ENCODE data around the gene CCDC13.

- TF ChIP-seq CTCF (IDR thresholded peaks at IDR 0.05; ENCODE audit: insufficient read depth, low read length) = no peak
- TF ChIP-seq, protein P1, sequence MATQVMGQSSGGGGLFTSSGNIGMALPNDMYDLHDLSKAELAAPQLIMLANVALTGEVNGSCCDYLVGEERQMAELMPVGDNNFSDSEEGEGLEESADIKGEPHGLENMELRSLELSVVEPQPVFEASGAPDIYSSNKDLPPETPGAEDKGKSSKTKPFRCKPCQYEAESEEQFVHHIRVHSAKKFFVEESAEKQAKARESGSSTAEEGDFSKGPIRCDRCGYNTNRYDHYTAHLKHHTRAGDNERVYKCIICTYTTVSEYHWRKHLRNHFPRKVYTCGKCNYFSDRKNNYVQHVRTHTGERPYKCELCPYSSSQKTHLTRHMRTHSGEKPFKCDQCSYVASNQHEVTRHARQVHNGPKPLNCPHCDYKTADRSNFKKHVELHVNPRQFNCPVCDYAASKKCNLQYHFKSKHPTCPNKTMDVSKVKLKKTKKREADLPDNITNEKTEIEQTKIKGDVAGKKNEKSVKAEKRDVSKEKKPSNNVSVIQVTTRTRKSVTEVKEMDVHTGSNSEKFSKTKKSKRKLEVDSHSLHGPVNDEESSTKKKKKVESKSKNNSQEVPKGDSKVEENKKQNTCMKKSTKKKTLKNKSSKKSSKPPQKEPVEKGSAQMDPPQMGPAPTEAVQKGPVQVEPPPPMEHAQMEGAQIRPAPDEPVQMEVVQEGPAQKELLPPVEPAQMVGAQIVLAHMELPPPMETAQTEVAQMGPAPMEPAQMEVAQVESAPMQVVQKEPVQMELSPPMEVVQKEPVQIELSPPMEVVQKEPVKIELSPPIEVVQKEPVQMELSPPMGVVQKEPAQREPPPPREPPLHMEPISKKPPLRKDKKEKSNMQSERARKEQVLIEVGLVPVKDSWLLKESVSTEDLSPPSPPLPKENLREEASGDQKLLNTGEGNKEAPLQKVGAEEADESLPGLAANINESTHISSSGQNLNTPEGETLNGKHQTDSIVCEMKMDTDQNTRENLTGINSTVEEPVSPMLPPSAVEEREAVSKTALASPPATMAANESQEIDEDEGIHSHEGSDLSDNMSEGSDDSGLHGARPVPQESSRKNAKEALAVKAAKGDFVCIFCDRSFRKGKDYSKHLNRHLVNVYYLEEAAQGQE (IDR thresholded peaks at IDR 0.05; ENCODE audit: insufficient replicate concordance, low read depth) = no peak
Measured at GRCh38 chr3:42795621-42796181, 22.6 kb upstream of the CCDC13 start.
